ENCODE measurements around the gene SOAT1.

SOAT1 gene

DNA sequence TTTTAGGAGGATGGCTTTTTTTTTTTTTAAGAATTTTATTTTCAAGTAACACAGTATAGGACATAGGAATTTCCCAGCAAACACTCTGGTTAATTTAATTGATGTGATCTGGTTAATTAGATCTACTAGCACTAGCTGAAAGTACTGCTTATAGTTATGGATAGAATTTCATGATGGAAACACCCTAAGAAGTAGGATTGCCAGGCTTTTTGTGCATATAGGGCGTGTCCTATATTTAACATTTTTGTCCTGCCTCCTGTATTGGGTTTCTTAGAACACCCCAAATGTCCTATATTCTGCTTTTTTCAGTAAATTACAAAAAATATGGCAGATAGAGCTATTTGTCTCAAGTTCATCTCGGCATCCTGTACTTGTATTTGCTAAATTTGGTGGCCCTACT is 58.6 kb downstream of the SOAT1 start:
- TF ChIP-seq CREB1 (IDR thresholded peaks at IDR 0.05; ENCODE audit: low read depth): no peak
- TF ChIP-seq RAD21 (IDR thresholded peaks at IDR 0.05; ENCODE audit: low read depth): no peak
- TF ChIP-seq EP300 (IDR thresholded peaks at IDR 0.05; ENCODE audit: borderline replicate concordance): no peak
- TF ChIP-seq TEAD4 (IDR thresholded peaks at IDR 0.05): no peak

DNA sequence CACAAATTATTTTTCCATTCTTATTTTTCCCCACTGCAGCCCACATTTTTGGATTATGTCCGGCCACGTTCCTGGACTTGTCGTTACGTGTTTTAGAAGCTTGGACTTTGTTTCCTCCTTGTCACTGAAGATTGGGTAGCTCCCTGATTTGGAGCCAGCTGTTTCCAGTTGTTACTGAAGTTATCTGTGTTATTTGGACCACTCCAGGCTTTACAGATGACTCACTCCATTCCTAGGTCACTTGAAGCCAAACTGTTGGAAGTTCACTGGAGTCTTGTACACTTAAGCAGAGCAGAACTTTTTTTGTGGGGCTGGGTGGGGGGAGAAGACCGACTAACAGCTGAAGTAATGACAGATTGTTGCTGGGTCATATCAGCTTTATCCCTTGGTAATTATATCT is 59.9 kb downstream of the SOAT1 start:
- TF ChIP-seq YY1 (IDR thresholded peaks at IDR 0.05; ENCODE audit: low read depth) (no peak), NFIC (IDR thresholded peaks at IDR 0.05) (no peak), FOXM1 (IDR thresholded peaks at IDR 0.05; ENCODE audit: borderline replicate concordance, low read depth) (no peak), TAF1 (IDR thresholded peaks at IDR 0.05; ENCODE audit: low read depth) (no peak), EGR1 (IDR thresholded peaks at IDR 0.05) (no peak), ZBTB7A (IDR thresholded peaks at IDR 0.05; ENCODE audit: low read depth) (no peak), CEBPB (IDR thresholded peaks at IDR 0.05) (no peak), TEAD4 (IDR thresholded peaks at IDR 0.05) (no peak), EP300 (IDR thresholded peaks at IDR 0.05; ENCODE audit: borderline replicate concordance) (no peak), CREB1 (IDR thresholded peaks at IDR 0.05; ENCODE audit: low read depth) (no peak)
- TF ChIP-seq, protein P1, sequence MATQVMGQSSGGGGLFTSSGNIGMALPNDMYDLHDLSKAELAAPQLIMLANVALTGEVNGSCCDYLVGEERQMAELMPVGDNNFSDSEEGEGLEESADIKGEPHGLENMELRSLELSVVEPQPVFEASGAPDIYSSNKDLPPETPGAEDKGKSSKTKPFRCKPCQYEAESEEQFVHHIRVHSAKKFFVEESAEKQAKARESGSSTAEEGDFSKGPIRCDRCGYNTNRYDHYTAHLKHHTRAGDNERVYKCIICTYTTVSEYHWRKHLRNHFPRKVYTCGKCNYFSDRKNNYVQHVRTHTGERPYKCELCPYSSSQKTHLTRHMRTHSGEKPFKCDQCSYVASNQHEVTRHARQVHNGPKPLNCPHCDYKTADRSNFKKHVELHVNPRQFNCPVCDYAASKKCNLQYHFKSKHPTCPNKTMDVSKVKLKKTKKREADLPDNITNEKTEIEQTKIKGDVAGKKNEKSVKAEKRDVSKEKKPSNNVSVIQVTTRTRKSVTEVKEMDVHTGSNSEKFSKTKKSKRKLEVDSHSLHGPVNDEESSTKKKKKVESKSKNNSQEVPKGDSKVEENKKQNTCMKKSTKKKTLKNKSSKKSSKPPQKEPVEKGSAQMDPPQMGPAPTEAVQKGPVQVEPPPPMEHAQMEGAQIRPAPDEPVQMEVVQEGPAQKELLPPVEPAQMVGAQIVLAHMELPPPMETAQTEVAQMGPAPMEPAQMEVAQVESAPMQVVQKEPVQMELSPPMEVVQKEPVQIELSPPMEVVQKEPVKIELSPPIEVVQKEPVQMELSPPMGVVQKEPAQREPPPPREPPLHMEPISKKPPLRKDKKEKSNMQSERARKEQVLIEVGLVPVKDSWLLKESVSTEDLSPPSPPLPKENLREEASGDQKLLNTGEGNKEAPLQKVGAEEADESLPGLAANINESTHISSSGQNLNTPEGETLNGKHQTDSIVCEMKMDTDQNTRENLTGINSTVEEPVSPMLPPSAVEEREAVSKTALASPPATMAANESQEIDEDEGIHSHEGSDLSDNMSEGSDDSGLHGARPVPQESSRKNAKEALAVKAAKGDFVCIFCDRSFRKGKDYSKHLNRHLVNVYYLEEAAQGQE (IDR thresholded peaks at IDR 0.05; ENCODE audit: low read depth): no peak
- TF ChIP-seq, protein P2, sequence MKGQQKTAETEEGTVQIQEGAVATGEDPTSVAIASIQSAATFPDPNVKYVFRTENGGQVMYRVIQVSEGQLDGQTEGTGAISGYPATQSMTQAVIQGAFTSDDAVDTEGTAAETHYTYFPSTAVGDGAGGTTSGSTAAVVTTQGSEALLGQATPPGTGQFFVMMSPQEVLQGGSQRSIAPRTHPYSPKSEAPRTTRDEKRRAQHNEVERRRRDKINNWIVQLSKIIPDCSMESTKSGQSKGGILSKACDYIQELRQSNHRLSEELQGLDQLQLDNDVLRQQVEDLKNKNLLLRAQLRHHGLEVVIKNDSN (IDR thresholded peaks at IDR 0.05): no peak

DNA sequence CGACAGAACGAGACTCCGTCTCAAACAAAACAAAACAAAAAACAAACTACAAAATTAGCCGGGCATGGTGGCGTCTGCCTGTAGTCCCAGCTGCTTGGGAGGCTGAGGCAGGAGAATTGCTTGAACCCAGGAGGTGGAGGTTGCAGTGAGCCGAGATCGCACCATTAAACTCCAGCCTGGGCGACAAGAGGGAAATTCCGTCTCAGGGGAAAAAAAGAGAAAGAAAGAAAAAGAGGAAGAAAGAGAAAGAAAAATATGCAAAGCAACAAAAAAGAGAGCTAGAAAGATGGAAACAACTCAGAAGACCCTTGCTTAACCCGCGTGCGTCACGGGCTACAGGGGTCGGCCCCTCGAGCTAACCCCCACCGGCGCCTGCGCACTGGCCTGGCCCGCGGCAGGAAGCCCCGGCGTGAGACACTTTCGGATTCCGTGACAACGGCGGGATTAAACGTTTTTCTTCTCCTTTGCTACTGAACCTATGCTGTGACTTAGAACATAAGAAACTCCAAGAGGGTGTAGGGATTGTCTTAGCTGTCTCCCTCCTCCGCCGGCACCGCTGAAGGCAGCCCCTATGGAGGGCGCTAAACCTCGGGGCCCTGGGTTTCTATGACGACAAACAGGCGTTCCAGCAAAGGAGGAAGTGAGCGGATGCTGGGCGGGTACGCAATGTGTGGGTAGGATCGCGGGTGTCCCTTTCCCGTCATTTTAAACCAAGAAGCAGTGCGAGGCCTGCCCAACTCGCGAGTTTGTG is 71.9 kb downstream of the SOAT1 start, which contains the start of gene AXDND1:
Gene AXDND1, plus strand, starts transcription at position 630 of the 751 bp plus-strand sequence. CDS start 539 bp downstream, outside the sequence.
- peak; percentile 98 for TF ChIP-seq ZBTB7A (IDR thresholded peaks at IDR 0.05; ENCODE audit: low read depth)
- TF ChIP-seq CEBPB (IDR thresholded peaks at IDR 0.05): no peak; the same call in 1 of the 2 replicates
- no peak; the same call in 1 of the 2 replicates for TF ChIP-seq EP300 (IDR thresholded peaks at IDR 0.05; ENCODE audit: borderline replicate concordance)
- TF ChIP-seq CREB1 (IDR thresholded peaks at IDR 0.05; ENCODE audit: low read depth): peak; percentile 58
- TF ChIP-seq FOXM1 (IDR thresholded peaks at IDR 0.05; ENCODE audit: borderline replicate concordance, low read depth): no peak
- no peak for TF ChIP-seq NFIC (IDR thresholded peaks at IDR 0.05)
- TF ChIP-seq, protein P1 (IDR thresholded peaks at IDR 0.05; ENCODE audit: low read depth): no peak
- TF ChIP-seq TEAD4 (IDR thresholded peaks at IDR 0.05): peak; percentile 27; the same call in 1 of the 2 replicates
- peak; percentile 45 for TF ChIP-seq TCF12 (IDR thresholded peaks at IDR 0.05; ENCODE audit: low read depth)
- peak; percentile 43; the same call in 1 of the 2 replicates for TF ChIP-seq TAF1 (IDR thresholded peaks at IDR 0.05; ENCODE audit: low read depth)
- TF ChIP-seq YY1 (IDR thresholded peaks at IDR 0.05; ENCODE audit: low read depth): peak; percentile 32; the same call in 1 of the 2 replicates
- TF ChIP-seq, protein P3, sequence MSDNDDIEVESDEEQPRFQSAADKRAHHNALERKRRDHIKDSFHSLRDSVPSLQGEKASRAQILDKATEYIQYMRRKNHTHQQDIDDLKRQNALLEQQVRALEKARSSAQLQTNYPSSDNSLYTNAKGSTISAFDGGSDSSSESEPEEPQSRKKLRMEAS (IDR thresholded peaks at IDR 0.05): 0 out of 2 replicates have a peak, but pooled peaks have one; percentile 34
- TF ChIP-seq RAD21 (IDR thresholded peaks at IDR 0.05; ENCODE audit: low read depth): no peak
- no peak for TF ChIP-seq EGR1 (IDR thresholded peaks at IDR 0.05)
- TF ChIP-seq, protein P2 (IDR thresholded peaks at IDR 0.05): no peak

DNA sequence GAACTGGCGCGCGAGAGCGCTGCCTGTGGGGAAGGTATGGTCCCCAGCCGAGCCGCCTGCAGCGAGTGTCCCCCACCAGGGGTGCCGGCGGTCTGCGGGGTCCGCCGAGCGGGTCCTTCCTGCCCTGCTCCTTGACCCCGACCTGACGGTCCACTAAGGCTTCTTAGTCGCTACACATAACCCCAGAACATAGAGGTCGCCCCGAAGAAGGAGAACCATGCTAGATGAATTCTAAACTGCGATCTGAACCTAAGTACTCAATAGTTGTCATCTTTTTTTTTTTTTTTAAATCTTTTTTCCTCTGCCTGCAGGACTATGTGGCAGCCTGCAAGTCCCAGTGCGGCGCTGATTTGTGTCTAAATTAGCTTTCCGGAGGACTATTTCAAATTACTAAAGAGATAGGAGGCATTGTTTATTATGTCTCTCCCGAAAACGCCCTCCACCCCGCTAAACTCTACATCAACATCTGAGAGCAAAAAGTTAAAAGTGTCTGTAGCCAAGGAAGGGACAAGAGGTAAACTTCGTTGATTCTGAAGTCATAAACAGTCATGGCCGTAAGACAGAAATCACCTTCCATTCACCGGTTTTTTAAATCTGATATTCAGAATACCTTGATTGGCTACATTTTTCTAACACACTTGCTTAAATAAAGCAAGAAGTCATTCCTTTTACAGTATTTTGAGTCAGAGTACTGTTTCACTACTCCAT is 72.7 kb downstream of the SOAT1 start:
- TF ChIP-seq, protein P1 (IDR thresholded peaks at IDR 0.05; ENCODE audit: low read depth): no peak
- TF ChIP-seq, protein P2 (IDR thresholded peaks at IDR 0.05): no peak
- peak; percentile 6; the same call in 1 of the 2 replicates for TF ChIP-seq TCF12 (IDR thresholded peaks at IDR 0.05; ENCODE audit: low read depth)
